ENCODE data around the gene STKLD1.

- TF ChIP-seq ZNF384 (IDR thresholded peaks at IDR 0.05) (no peak), FOXA1 (IDR thresholded peaks at IDR 0.05) (no peak), SP1 (IDR thresholded peaks at IDR 0.05) (no peak), L3MBTL2 (conservative IDR thresholded peaks at IDR 0.05) (no peak), FOXM1 (IDR thresholded peaks at IDR 0.05; ENCODE audit: borderline replicate concordance) (no peak), SUZ12 (IDR thresholded peaks at IDR 0.05) (no peak), FOXK2 (IDR thresholded peaks at IDR 0.05) (no peak), LEF1 (IDR thresholded peaks at IDR 0.05; ENCODE audit: borderline replicate concordance) (no peak), PKNOX1 (IDR thresholded peaks at IDR 0.05) (no peak), BHLHE40 (IDR thresholded peaks at IDR 0.05; ENCODE audit: borderline replicate concordance) (no peak), NFRKB (IDR thresholded peaks at IDR 0.05) (no peak), ARNT (IDR thresholded peaks at IDR 0.05) (no peak), TARDBP (IDR thresholded peaks at IDR 0.05) (no peak)
Measured at GRCh38 chr9:133362359-133363044, 13.7 kb upstream of the STKLD1 start.
